ENCODE measurements around the gene FFAR3.
"Not testable (repeated sequence)": the region's sequence is repeated elsewhere in the genome, so short reads cannot be mapped to it uniquely, and the experiment has no call there.

The FFAR3 gene

GRCh38 chr19:35378356-35378755, 20.1 kb downstream of the FFAR3 start:
- DNase-seq = no peak

DNA sequence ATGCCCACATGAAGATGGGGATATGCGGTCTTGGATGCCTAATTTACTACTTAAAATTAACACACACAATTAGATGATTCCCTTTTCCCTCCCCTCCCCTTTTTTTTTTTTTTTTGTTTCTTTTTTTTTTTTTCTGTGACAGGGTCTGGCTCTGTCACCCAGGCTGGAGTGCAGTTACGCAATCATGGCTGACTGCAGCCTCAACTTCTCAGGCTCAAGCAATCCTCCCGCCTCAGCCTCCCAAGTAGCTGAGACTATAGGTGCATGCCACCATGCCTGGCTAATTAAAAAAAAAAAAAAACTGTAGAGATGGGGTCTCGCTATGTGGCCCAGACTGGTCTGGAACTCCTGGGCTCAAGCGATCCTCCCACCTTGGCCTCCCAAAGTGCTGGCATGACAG, 21.3 kb downstream of the FFAR3 start:
- DNase-seq = not testable (repeated sequence)

DNA sequence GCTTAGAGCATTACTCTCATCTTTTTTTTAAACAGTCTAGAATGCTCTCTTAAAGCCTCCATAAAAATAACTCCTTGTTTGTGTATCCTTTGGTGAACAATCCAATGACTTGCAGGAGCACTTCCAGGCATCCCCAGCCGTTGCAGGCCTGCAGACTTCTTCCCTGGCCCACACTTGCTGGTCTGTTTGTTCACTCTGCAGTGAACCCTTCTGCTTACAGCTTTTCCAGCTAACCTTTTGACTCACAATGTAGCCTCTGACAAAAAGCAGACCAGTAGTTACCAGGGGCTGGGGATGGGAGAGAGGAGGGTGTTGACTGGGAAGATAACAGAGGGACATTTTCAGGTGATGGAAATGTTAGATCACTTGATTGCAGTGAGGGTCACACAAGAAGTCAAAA, 21.7 kb downstream of the FFAR3 start:
- no peak for DNase-seq

- no peak for DNase-seq
Observed at GRCh38 chr19:35380450-35381124, 22.3 kb downstream of the FFAR3 start.

DNA sequence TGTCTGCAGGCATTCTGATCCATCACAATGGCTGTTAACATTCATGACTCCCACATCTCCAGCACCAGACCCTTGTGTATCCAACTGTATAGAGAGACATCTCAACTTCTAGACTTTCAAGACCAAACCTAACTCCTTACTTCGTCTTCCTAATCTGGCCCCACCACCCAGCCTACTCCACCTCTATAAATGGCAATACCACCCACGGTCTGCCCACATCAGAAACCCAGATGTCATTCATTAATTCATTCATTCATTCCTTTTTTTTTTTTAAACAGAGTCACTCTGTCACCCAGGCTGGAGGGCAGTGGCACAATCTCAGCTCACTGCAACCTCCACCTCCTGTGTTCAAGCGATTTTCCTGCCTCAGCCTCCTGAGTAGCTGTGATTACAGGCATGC, 23.1 kb downstream of the FFAR3 start:
- no peak for DNase-seq

GRCh38 chr19:35381926-35382325, 23.7 kb downstream of the FFAR3 start:
- DNase-seq = no peak

GRCh38 chr19:35383536-35383935, 25.3 kb downstream of the FFAR3 start:
- DNase-seq = no peak

GRCh38 chr19:35388277-35389054, 30.2 kb downstream of the FFAR3 start:
- DNase-seq = no peak

- no peak for DNase-seq
Observed at GRCh38 chr19:35389192-35389861, 31.1 kb downstream of the FFAR3 start.

DNA sequence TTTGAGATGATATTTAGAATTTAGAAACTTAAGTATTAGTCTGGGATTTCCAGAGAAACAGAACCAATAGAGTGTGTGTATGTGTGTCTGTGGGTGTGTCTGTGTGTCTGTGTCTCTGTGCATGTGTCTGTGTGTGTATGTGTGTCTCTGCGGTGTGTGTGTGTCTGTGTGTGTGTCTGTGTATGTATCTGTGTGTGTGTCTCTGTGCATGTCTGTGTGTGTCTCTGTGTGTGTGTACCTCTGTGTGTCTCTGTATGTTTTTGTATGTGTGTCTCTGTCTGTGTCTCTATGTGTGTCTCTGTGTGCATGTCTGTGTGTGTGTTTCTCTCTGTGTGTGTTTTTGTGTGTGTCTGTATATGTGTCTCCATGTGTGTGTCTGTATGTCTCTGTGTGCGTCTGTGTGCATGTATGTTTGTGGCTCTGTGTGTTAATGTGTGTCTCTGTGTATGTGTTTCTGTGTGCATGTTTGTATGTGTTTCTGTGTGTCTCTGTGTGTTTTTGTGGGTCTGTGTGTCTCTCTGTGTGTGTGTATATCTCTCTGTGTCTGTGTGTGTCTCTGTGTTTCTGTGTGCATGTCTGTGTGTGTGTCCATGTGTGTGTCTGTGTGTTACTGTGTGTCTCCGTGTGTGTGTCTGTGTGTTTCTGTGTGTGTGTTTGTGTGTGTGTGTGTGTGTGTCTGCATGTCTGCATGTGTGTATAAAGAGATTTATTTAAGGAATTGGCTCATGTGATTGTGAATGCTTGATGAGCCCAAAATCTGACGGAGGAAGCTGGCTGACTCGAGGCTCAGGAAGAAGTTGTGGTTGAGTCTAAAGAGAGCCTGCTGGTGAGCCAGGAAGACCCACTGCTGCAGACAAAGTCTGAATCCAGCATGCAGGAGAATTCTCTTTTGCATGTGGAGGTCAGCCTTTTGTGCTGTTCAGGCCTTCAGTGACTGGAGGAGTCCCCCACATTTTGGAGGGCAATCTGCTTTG, 34.8 kb downstream of the FFAR3 start:
- peak; percentile 44 to 56 for DNase-seq

DNA sequence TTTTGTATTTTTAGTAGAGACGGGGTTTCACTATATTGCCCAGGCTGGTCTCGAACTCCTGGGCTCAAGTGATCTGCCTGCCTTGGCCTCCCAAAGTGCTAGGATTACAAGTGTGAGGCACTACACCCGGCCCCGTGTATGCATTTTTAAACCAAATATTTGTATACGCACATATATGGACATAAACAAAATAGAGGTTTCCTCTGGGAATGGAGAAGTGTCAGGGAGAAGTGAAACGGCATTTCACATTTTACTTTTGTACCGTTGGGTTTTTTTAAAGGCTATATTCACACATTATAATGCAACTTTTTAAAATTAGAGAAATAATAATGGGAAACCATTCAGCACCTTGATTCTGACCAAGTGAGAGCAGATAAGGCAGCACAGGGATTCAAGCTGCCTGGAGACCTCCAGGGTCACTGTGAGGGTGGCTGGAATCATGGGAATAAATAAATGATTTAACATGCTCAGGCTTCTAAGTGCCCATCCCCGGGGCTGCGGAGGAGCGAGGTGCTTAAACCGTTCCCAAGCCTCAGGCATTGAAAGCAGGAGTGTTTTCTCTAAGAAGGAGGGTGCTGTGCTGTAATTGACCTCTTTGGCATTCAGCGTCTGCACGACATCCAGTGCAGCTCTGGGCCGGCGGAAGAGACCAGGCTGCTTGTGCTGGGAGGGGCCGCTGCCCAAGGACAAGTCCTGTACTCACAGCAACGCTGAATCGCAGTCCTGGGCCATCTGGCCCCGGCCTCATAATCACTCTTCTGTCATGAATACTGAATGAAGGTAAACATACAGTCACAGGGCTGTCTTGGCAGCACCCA, 37.3 kb downstream of the FFAR3 start:
- DNase-seq = no peak

- DNase-seq = no peak
Observed at GRCh38 chr19:35396240-35396885, 38.1 kb downstream of the FFAR3 start.

GRCh38 chr19:35397064-35397463, 38.8 kb downstream of the FFAR3 start:
- no peak for DNase-seq

GRCh38 chr19:35398570-35398969, 40.3 kb downstream of the FFAR3 start:
- no peak for DNase-seq

GRCh38 chr19:35399231-35399630, 41.0 kb downstream of the FFAR3 start:
- no peak for DNase-seq

DNA sequence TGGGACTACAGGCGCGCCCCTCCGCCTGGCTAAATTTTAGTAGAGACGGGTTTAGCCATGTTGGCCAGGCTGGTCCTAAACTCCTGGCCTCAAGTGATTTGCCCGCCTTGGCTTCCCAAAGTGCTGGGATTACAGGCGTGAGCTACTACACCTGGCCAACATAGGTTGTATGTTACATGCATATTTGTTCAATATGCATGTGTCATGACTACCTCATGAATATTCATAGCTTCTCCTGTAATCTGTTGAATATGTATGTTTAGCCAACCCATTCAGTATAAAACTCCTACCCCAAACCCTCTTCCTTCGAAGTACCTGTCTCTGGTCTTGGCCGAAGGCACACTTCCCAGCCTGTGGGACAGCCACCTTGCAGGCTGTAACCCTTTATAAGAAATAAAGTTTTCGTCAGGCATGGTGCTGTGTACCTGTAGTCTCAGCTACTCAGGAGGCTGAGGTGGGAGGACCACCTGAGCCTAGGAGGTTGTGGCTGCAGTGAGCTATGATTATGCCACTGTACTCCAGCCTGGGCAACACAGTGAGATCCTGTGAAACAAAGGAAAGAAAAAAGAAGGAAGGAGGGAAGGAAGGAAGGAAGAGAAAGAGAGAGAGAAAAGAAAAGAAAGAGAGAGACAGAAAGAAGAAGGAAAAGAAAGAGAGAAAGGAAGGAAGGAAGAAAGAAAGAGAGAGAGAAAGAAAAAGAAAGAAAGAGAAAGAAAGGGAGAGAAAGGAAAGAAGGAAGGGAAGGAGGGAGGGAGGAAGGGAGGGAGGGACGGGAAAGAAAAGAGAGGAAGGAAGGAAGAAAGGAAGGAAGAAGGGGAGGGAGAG, 41.9 kb downstream of the FFAR3 start:
- DNase-seq = no peak

- DNase-seq = no peak
Observed at GRCh38 chr19:35400773-35401100, 42.5 kb downstream of the FFAR3 start.

GRCh38 chr19:35401416-35401815, 43.2 kb downstream of the FFAR3 start:
- not testable (repeated sequence) for DNase-seq

DNA sequence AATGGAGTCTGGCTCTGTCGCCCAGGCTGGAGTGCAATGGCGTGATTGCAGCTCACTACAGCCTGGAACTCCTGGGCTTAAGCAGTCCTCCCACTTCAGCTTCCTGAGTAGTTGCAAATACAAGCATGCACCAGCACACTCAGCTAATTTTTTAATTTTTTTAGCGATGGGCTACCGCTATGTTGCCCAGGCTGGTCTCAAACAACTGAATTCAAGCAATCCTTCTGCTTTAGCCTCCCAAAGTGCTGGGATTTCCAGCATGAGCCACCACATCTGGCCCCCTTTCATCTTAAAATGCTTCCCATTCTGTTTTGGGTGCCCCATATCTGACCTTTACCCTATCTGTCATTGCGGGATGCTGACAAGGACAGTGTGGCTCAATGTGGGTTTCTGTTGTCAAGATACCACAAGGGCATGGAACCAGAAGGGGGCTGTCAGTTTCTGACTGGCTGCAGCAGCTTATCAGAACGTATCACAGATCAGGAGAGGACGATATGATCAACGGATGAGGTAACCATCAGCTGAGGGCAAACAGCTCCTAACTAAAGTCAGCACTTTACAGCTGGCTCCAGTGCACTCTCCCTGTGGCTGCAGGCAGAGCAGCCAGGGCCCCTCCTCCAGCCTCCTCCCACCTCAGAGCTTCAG, 45.0 kb downstream of the FFAR3 start:
- DNase-seq = no peak

Data from Kasumi-1 (cell line).